HEK293 (cell line): Measurements from ENCODE around the gene WBP1.

Experiments
- EGR2 ChIP-seq: fragments of 450-650 bp; formaldehyde crosslinking; IDR thresholded peaks from 2 replicates; pipeline ENCODE4 v1.5.1; 2016; ENCODE audit warnings: low read depth, missing biosample characterization, missing genetic modification characterization
- GLI2 ChIP-seq: fragments of 450-650 bp; formaldehyde crosslinking; IDR thresholded peaks from 2 replicates; pipeline ENCODE4; 2017; ENCODE audit warnings: missing biosample characterization, missing genetic modification characterization, low read depth, borderline replicate concordance
- KLF10 ChIP-seq: fragments of 450-650 bp; IDR thresholded peaks from 2 replicates; pipeline ENCODE4 v1.5.1; 2018; ENCODE audit warnings: missing biosample characterization, mild to moderate bottlenecking, missing genetic modification characterization
- SCRT1 ChIP-seq: fragments of 450-650 bp; formaldehyde crosslinking; IDR thresholded peaks from 2 replicates; pipeline ENCODE4 v1.5.1; 2016; ENCODE audit warnings: missing biosample characterization, missing genetic modification characterization, borderline replicate concordance
- SP2 ChIP-seq: fragments of 450-650 bp; formaldehyde crosslinking; IDR thresholded peaks from 2 replicates; pipeline ENCODE4 v1.5.1; 2016; ENCODE audit warnings: missing biosample characterization, missing genetic modification characterization
- ZBTB8A ChIP-seq: fragments of 450-650 bp; formaldehyde crosslinking; IDR thresholded peaks from 2 replicates; pipeline ENCODE4 v1.5.1; 2016; ENCODE audit warnings: missing biosample characterization, missing genetic modification characterization
- ZFP37 ChIP-seq: fragments of 450-650 bp; formaldehyde crosslinking; IDR thresholded peaks from 2 replicates; pipeline ENCODE4 v1.5.1; 2016; ENCODE audit warnings: missing biosample characterization, missing genetic modification characterization
- ZFP41 ChIP-seq: fragments of 450-650 bp; formaldehyde crosslinking; IDR thresholded peaks from 2 replicates; pipeline ENCODE4 v1.5.1; 2016; ENCODE audit warnings: missing biosample characterization, missing genetic modification characterization, borderline replicate concordance
- ZNF133 ChIP-seq: fragments of 450-650 bp; formaldehyde crosslinking; IDR thresholded peaks from 2 replicates; pipeline ENCODE4 v1.5.1; 2016; ENCODE audit warnings: missing biosample characterization, missing genetic modification characterization
- ZNF169 ChIP-seq: fragments of 450-650 bp; formaldehyde crosslinking; IDR thresholded peaks from 2 replicates; pipeline ENCODE4 v1.5.1; 2016; ENCODE audit warnings: missing biosample characterization, missing genetic modification characterization
- ZNF19 ChIP-seq: fragments of 450-650 bp; formaldehyde crosslinking; IDR thresholded peaks from 2 replicates; pipeline ENCODE4; 2016; ENCODE audit warnings: missing biosample characterization, missing genetic modification characterization, low read depth
- ZNF221 ChIP-seq: fragments of 450-650 bp; formaldehyde crosslinking; IDR thresholded peaks from 2 replicates; pipeline ENCODE4 v1.5.1; 2017; ENCODE audit warnings: missing biosample characterization, missing genetic modification characterization, borderline replicate concordance
- ZNF335 ChIP-seq: fragments of 450-650 bp; formaldehyde crosslinking; conservative IDR thresholded peaks from 2 replicates; pipeline ENCODE4 v1.5.1; 2016; ENCODE audit warnings: missing biosample characterization, missing genetic modification characterization
- ZNF391 ChIP-seq: fragments of 450-650 bp; formaldehyde crosslinking; IDR thresholded peaks from 2 replicates; pipeline ENCODE4 v1.5.1; 2016; ENCODE audit warnings: low read depth, missing biosample characterization, missing genetic modification characterization, borderline replicate concordance
- ZNF549 ChIP-seq: fragments of 450-650 bp; IDR thresholded peaks from 2 replicates; pipeline ENCODE4 v1.5.1; 2018; ENCODE audit warnings: missing biosample characterization, missing genetic modification characterization, mild to moderate bottlenecking, inconsistent platforms, moderate library complexity
- ZNF596 ChIP-seq: fragments of 450-650 bp; IDR thresholded peaks from 2 replicates; pipeline ENCODE4 v1.5.0; 2018; ENCODE audit warnings: missing biosample characterization, mild to moderate bottlenecking, missing genetic modification characterization, moderate library complexity
- ZNF639 ChIP-seq: fragments of 450-650 bp; formaldehyde crosslinking; IDR thresholded peaks from 2 replicates; pipeline ENCODE4 v1.5.1; 2016; ENCODE audit warnings: missing biosample characterization, missing genetic modification characterization
- ZNF660 ChIP-seq: fragments of 450-650 bp; IDR thresholded peaks from 2 replicates; pipeline ENCODE4 v1.5.1; 2018; ENCODE audit warnings: missing biosample characterization, mild to moderate bottlenecking, missing genetic modification characterization
- ZNF76 ChIP-seq: fragments of 450-650 bp; formaldehyde crosslinking; IDR thresholded peaks from 2 replicates; pipeline ENCODE4; 2016; ENCODE audit warnings: low read depth, missing biosample characterization, missing genetic modification characterization, borderline replicate concordance
- ZSCAN5A ChIP-seq: fragments of 450-650 bp; formaldehyde crosslinking; IDR thresholded peaks from 2 replicates; pipeline ENCODE4 v1.5.1; 2016; ENCODE audit warnings: missing biosample characterization, missing genetic modification characterization
- TF ChIP-seq, protein P1 (sequence below): fragments of 450-650 bp; formaldehyde crosslinking; IDR thresholded peaks from 2 replicates; pipeline ENCODE4 v1.5.1; 2016; ENCODE audit warnings: missing biosample characterization, missing genetic modification characterization
- TF ChIP-seq, protein P2 (sequence below): fragments of 450-650 bp; formaldehyde crosslinking; conservative IDR thresholded peaks from 2 replicates; pipeline ENCODE4 v1.5.1; 2016; ENCODE audit warnings: low read depth, missing biosample characterization, missing genetic modification characterization
- TF ChIP-seq, protein P3 (sequence below): fragments of 450-650 bp; formaldehyde crosslinking; IDR thresholded peaks from 2 replicates; pipeline ENCODE4 v1.5.1; 2016; ENCODE audit warnings: missing biosample characterization, missing genetic modification characterization, low read depth

Gene WBP1

DNA sequence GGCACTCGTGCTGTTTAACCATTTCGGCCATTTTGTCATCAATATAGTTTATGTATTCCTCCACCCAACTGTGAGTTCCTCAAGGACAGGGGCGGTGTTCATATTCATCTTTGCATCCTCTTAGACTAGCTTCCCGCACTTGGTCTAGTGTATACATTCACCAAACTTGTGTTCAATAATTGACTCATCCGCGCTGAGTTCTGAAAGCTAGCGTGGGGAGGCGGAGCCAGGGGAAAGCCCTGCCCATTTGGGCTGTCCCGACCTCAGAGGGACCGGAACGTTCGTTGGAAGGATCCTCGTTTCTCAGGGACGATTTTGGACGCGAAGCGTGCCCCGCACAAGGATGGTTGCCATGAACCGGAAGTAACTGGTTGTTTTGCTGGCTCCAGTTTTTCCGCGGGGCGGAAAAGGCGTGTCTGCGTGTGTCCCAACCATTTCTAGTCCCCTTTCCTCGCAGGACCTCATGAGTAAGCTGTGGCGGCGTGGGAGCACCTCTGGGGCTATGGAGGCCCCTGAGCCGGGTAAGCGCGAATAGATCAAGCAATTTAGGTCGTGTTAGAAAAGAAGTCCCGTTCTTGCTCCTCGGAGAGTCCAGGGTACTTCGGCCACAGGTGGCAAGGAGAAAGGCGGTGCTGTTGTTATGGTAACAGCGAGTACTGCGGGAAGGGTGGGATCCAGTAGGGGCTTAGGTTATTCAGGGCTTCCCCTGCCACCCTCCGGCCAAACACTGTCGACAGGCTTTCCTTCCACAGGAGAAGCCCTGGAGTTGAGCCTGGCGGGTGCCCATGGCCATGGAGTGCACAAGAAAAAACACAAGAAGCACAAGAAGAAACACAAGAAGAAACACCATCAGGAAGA is 3.4 kb upstream of the WBP1 start, which contains the start of gene INO80B (continued):
- TF ChIP-seq, protein P1, sequence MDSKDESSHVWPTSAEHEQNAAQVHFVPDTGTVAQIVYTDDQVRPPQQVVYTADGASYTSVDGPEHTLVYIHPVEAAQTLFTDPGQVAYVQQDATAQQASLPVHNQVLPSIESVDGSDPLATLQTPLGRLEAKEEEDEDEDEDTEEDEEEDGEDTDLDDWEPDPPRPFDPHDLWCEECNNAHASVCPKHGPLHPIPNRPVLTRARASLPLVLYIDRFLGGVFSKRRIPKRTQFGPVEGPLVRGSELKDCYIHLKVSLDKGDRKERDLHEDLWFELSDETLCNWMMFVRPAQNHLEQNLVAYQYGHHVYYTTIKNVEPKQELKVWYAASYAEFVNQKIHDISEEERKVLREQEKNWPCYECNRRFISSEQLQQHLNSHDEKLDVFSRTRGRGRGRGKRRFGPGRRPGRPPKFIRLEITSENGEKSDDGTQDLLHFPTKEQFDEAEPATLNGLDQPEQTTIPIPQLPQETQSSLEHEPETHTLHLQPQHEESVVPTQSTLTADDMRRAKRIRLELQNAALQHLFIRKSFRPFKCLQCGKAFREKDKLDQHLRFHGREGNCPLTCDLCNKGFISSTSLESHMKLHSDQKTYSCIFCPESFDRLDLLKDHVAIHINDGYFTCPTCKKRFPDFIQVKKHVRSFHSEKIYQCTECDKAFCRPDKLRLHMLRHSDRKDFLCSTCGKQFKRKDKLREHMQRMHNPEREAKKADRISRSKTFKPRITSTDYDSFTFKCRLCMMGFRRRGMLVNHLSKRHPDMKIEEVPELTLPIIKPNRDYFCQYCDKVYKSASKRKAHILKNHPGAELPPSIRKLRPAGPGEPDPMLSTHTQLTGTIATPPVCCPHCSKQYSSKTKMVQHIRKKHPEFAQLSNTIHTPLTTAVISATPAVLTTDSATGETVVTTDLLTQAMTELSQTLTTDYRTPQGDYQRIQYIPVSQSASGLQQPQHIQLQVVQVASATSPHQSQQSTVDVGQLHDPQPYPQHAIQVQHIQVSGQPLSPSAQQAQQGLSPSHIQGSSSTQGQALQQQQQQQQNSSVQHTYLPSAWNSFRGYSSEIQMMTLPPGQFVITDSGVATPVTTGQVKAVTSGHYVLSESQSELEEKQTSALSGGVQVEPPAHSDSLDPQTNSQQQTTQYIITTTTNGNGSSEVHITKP (tag by site-specific recombination) = peak; percentile 95
- peak; percentile 98 for TF ChIP-seq KLF10
- TF ChIP-seq ZNF221 = 0 out of 2 replicates have a peak, but pooled peaks have one; percentile 8
- peak; percentile 85; the same call in 1 of the 2 replicates for TF ChIP-seq ZNF391 (tag by site-specific recombination)
- no peak for TF ChIP-seq ZNF169 (tag by site-specific recombination)
- TF ChIP-seq ZNF76 = peak; percentile 91
- TF ChIP-seq ZNF660 (tag by site-specific recombination) = peak; percentile 97
- TF ChIP-seq, protein P2, sequence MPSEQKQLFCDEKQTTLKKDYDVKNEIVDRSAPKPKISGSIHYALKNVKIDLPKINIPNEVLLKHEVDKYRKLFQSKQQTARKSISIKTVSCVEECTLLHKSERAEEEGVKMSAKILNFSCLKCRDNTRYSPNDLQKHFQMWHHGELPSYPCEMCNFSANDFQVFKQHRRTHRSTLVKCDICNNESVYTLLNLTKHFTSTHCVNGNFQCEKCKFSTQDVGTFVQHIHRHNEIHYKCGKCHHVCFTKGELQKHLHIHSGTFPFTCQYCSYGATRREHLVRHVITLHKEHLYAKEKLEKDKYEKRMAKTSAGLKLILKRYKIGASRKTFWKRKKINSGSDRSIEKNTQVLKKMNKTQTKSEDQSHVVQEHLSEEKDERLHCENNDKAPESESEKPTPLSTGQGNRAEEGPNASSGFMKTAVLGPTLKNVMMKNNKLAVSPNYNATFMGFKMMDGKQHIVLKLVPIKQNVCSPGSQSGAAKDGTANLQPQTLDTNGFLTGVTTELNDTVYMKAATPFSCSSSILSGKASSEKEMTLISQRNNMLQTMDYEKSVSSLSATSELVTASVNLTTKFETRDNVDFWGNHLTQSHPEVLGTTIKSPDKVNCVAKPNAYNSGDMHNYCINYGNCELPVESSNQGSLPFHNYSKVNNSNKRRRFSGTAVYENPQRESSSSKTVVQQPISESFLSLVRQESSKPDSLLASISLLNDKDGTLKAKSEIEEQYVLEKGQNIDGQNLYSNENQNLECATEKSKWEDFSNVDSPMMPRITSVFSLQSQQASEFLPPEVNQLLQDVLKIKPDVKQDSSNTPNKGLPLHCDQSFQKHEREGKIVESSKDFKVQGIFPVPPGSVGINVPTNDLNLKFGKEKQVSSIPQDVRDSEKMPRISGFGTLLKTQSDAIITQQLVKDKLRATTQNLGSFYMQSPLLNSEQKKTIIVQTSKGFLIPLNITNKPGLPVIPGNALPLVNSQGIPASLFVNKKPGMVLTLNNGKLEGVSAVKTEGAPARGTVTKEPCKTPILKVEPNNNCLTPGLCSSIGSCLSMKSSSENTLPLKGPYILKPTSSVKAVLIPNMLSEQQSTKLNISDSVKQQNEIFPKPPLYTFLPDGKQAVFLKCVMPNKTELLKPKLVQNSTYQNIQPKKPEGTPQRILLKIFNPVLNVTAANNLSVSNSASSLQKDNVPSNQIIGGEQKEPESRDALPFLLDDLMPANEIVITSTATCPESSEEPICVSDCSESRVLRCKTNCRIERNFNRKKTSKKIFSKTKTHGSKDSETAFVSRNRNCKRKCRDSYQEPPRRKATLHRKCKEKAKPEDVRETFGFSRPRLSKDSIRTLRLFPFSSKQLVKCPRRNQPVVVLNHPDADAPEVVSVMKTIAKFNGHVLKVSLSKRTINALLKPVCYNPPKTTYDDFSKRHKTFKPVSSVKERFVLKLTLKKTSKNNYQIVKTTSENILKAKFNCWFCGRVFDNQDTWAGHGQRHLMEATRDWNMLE (tag by site-specific recombination) = peak; percentile 86
- TF ChIP-seq SCRT1 = peak; percentile 95
- TF ChIP-seq ZNF549 (tag by site-specific recombination) = no peak
- TF ChIP-seq GLI2 (tag by site-specific recombination) = no peak
- TF ChIP-seq EGR2 = 0 out of 2 replicates have a peak, but pooled peaks have one; percentile 16
- TF ChIP-seq ZNF133 (tag by site-specific recombination) = no peak
- TF ChIP-seq ZFP37 (tag by site-specific recombination) = peak; percentile 85
- TF ChIP-seq ZNF335 (tag by site-specific recombination) = peak; percentile 85
- TF ChIP-seq ZNF639 = peak; percentile 98
- no peak for TF ChIP-seq ZNF19 (tag by site-specific recombination)
- peak; percentile 85 for TF ChIP-seq ZSCAN5A (tag by site-specific recombination)
- peak; percentile 90 for TF ChIP-seq SP2 (tag by site-specific recombination)
- no peak for TF ChIP-seq ZFP41 (tag by site-specific recombination)
- TF ChIP-seq, protein P3, sequence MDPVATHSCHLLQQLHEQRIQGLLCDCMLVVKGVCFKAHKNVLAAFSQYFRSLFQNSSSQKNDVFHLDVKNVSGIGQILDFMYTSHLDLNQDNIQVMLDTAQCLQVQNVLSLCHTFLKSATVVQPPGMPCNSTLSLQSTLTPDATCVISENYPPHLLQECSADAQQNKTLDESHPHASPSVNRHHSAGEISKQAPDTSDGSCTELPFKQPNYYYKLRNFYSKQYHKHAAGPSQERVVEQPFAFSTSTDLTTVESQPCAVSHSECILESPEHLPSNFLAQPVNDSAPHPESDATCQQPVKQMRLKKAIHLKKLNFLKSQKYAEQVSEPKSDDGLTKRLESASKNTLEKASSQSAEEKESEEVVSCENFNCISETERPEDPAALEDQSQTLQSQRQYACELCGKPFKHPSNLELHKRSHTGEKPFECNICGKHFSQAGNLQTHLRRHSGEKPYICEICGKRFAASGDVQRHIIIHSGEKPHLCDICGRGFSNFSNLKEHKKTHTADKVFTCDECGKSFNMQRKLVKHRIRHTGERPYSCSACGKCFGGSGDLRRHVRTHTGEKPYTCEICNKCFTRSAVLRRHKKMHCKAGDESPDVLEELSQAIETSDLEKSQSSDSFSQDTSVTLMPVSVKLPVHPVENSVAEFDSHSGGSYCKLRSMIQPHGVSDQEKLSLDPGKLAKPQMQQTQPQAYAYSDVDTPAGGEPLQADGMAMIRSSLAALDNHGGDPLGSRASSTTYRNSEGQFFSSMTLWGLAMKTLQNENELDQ = no peak
- TF ChIP-seq ZNF596 = no peak
- TF ChIP-seq ZBTB8A (tag by site-specific recombination) = peak; percentile 49
